Epithelial cell of prostate (primary cell): Measurements from ENCODE around the gene CITED1.
A peak's percentile ranks its signal among the peaks of the same experiment; 100 is the strongest.

Source experiments
- DNase-seq: peaks from one replicate; pipeline ENCODE4 v3.0.0-alpha.2; 2011; ENCODE audit warnings: low read depth, low spot score
- H3K27ac ChIP-seq: fragments of 450-650 bp; 2 replicates; pipeline ENCODE4 v1.5.1; 2017; ENCODE audit warnings: mild to moderate bottlenecking

Gene CITED1

GRCh38 chrX:72271812-72272211 lies 33.9 kb downstream of the CITED1 start:
- DNase-seq = no peak
- peak overlapping the region; percentile 83 for H3K27ac ChIP-seq

- DNase-seq = no peak
- H3K27ac ChIP-seq = peak overlapping the region; percentile 83
Observed at GRCh38 chrX:72271091-72271788, 34.5 kb downstream of the CITED1 start.

- peak overlapping the region; percentile 83 for H3K27ac ChIP-seq
- no peak for DNase-seq
Observed at GRCh38 chrX:72270316-72270866, 35.3 kb downstream of the CITED1 start.

- DNase-seq = no peak
- H3K27ac ChIP-seq = peak overlapping the region; percentile 83
Observed at GRCh38 chrX:72269671-72270251, 36.0 kb downstream of the CITED1 start.

GRCh38 chrX:72268597-72269365 lies 36.9 kb downstream of the CITED1 start:
- peak overlapping the region; percentile 83 for H3K27ac ChIP-seq
- no peak for DNase-seq

- no peak overlapping the region for H3K27ac ChIP-seq
- no peak for DNase-seq
Observed at GRCh38 chrX:72265263-72265662, 40.5 kb downstream of the CITED1 start.

GRCh38 chrX:72262077-72262476 lies 43.6 kb downstream of the CITED1 start:
- H3K27ac ChIP-seq = no peak overlapping the region

GRCh38 chrX:72260448-72260847 lies 45.3 kb downstream of the CITED1 start:
- DNase-seq = no peak
- no peak overlapping the region for H3K27ac ChIP-seq

More at GRCh38 chrX:72262077-72262476, 43.6 kb downstream of the CITED1 start:
- no peak for DNase-seq

- DNase-seq = no peak
- no peak overlapping the region for H3K27ac ChIP-seq
Observed at GRCh38 chrX:72258174-72258573, 47.5 kb downstream of the CITED1 start.

- no peak for DNase-seq
Observed at GRCh38 chrX:72255864-72256263, 49.9 kb downstream of the CITED1 start.

GRCh38 chrX:72255445-72255844 lies 50.3 kb downstream of the CITED1 start:
- DNase-seq = no peak
- H3K27ac ChIP-seq = no peak overlapping the region

More at GRCh38 chrX:72255864-72256263, 49.9 kb downstream of the CITED1 start:
- H3K27ac ChIP-seq = no peak overlapping the region

- no peak overlapping the region for H3K27ac ChIP-seq
- no peak for DNase-seq
Observed at GRCh38 chrX:72254816-72255215, 50.9 kb downstream of the CITED1 start.

- DNase-seq = no peak
- no peak overlapping the region for H3K27ac ChIP-seq
Observed at GRCh38 chrX:72253686-72254085, 52.0 kb downstream of the CITED1 start.
